Measurements from ENCODE around the gene CPN1.
"Not testable (repeated sequence)": the region's sequence is repeated elsewhere in the genome, so short reads cannot be mapped to it uniquely, and the experiment has no call there.

The CPN1 gene

GRCh38 chr10:100109670-100110069 lies 28.0 kb upstream of the CPN1 start:
- no peak overlapping the region for H3K4me2 ChIP-seq (ENCODE audit: low read length)
- no peak overlapping the region for H3K4me3 ChIP-seq (ENCODE audit: low read length)
- H3K4me1 ChIP-seq (ENCODE audit: control insufficient read depth, insufficient read depth, low read length), result no peaks in the 10 kb centered on the region
- peaks cover 21% of the 10 kb centered on the region for H3K27me3 ChIP-seq (ENCODE audit: control insufficient read depth, insufficient read depth, low read length)
- no peak overlapping the region for H3K9ac ChIP-seq (ENCODE audit: low read depth, low read length)
- H3K9me3 ChIP-seq (replicated peaks; ENCODE audit: low read length), result no peaks in the 10 kb centered on the region
- H3K36me3 ChIP-seq (ENCODE audit: insufficient read depth, low read length), result no peaks in the 10 kb centered on the region

DNA sequence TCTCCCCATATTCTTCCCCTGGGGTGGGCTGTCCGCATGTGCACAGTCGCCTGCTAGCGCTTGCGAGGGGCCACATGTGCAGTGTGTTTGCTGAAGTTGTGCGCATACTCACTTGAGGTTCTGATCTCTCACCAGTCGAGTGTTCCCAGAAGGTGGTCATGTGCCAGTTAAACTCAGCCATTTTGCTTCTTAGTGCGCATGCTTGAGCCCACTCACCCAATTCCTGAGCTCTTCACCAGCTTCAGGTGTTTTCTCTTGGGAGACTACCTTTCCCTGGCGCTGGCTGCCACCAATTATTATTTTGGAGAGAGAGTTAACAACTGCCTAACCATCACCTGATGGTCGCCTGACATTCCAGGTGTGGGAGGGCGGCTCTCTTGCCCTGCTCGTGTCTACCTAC lies 25.2 kb upstream of the CPN1 start:
- H3K9me3 ChIP-seq (replicated peaks; ENCODE audit: low read length), result no peaks in the 10 kb centered on the region
- H3K4me3 ChIP-seq (ENCODE audit: low read length), result no peak overlapping the region
- no peaks in the 10 kb centered on the region for H3K36me3 ChIP-seq (ENCODE audit: insufficient read depth, low read length)
- no peaks in the 10 kb centered on the region for H3K4me1 ChIP-seq (ENCODE audit: control insufficient read depth, insufficient read depth, low read length)
- H3K9ac ChIP-seq (ENCODE audit: low read depth, low read length), result no peak overlapping the region
- H3K27me3 ChIP-seq (ENCODE audit: control insufficient read depth, insufficient read depth, low read length), result peaks cover 19% of the 10 kb centered on the region
- no peak overlapping the region for H3K4me2 ChIP-seq (ENCODE audit: low read length)

- Histone ChIP-seq H3K4me3 (ENCODE audit: low read length) (no peak overlapping the region), H3K9me3 (replicated peaks; ENCODE audit: low read length) (no peaks in the 10 kb centered on the region), H3K9ac (ENCODE audit: low read depth, low read length) (no peak overlapping the region), H3K4me1 (ENCODE audit: control insufficient read depth, insufficient read depth, low read length) (peaks cover 11% of the 10 kb centered on the region), H3K4me2 (ENCODE audit: low read length) (no peak overlapping the region), H3K27me3 (ENCODE audit: control insufficient read depth, insufficient read depth, low read length) (peaks cover 24% of the 10 kb centered on the region), H3K36me3 (ENCODE audit: insufficient read depth, low read length) (no peaks in the 10 kb centered on the region)
Measured at GRCh38 chr10:100104300-100104699, 22.6 kb upstream of the CPN1 start.

- no peaks in the 10 kb centered on the region for H3K9me3 ChIP-seq (replicated peaks; ENCODE audit: low read length)
- H3K36me3 ChIP-seq (ENCODE audit: insufficient read depth, low read length), result no peaks in the 10 kb centered on the region
- peaks cover 11% of the 10 kb centered on the region for H3K4me1 ChIP-seq (ENCODE audit: control insufficient read depth, insufficient read depth, low read length)
- peaks cover 28% of the 10 kb centered on the region for H3K27me3 ChIP-seq (ENCODE audit: control insufficient read depth, insufficient read depth, low read length)
- H3K4me3 ChIP-seq (ENCODE audit: low read length), result no peak overlapping the region
- H3K4me2 ChIP-seq (ENCODE audit: low read length), result no peak overlapping the region
- no peak overlapping the region for H3K9ac ChIP-seq (ENCODE audit: low read depth, low read length)
Measured at GRCh38 chr10:100103581-100103980, 21.9 kb upstream of the CPN1 start.

DNA sequence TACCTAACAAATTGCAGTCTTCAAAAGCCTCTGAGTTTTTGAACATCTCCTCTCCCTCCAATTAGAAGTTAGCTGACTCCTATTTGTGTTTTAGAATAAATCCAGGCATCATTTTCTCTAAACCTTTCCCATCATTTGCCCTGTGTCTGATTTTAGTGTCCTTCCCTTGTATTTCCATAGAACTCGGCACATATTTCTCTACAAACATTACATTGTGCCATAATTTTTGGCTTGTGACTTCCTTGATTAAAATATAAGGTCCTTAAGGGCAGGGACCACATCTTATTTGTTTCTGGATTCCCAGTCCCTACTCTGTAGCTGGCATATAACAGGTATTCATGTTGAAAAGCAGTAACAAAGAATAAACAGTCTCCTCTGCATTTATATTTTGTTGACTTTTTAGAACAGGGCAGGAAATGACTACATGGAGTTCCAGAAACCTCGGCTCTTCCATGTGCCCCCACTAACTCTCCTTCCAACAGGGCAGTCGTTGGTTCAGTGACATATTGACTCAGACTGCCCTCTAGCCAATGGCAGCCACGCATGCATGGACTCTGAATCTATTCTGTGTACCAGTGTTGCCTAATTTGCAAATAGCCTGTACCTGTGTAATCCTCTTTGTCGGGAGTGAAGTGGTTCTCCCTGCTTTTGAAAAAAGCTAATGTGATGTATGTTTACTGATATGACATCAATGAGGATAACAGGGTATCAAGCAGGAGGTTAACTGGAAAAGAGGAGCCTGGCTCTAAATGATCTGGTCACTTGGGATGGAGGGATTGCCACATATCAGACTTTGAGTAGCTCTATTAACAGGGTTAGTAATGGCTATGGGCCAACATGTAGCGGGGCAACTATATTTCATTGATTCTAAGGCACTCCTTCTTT lies 19.8 kb upstream of the CPN1 start:
- no peak overlapping the region for H3K4me2 ChIP-seq (ENCODE audit: low read length)
- peaks cover 25% of the 10 kb centered on the region for H3K27me3 ChIP-seq (ENCODE audit: control insufficient read depth, insufficient read depth, low read length)
- H3K4me3 ChIP-seq (ENCODE audit: low read length), result no peak overlapping the region
- H3K9ac ChIP-seq (ENCODE audit: low read depth, low read length), result no peak overlapping the region
- no peaks in the 10 kb centered on the region for H3K9me3 ChIP-seq (replicated peaks; ENCODE audit: low read length)
- peaks cover 11% of the 10 kb centered on the region for H3K4me1 ChIP-seq (ENCODE audit: control insufficient read depth, insufficient read depth, low read length)
- H3K36me3 ChIP-seq (ENCODE audit: insufficient read depth, low read length), result no peaks in the 10 kb centered on the region

DNA sequence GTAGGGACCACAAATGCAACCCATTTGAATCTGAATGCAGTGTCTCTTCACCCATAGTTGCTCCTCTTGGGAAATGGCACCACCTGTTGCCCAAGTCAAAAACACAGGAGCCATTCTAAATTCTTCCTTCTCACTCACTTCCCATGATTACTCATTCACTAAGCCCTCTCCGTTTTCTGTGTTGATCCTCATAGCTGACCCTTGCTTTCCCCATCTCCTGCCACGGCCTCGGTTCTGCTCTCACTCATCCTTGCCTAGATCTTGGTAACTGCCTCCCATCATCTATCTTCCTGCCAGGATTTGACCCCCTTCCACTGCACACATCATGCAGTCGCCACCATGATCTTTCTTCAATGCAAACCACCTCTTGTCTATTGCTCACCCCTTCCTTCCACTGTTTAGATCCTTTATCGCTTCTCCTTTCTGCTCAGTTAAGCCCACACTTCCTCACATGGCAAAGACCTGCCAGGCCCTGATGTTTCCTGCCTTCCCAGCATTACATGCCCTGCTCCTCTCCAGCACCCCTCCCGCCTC lies 19.0 kb upstream of the CPN1 start:
- Histone ChIP-seq H3K9ac (ENCODE audit: low read depth, low read length) (no peak overlapping the region), H3K27me3 (ENCODE audit: control insufficient read depth, insufficient read depth, low read length) (peaks cover 24% of the 10 kb centered on the region), H3K4me2 (ENCODE audit: low read length) (no peak overlapping the region), H3K9me3 (replicated peaks; ENCODE audit: low read length) (no peaks in the 10 kb centered on the region), H3K4me1 (ENCODE audit: control insufficient read depth, insufficient read depth, low read length) (peaks cover 11% of the 10 kb centered on the region), H3K4me3 (ENCODE audit: low read length) (no peak overlapping the region), H3K36me3 (ENCODE audit: insufficient read depth, low read length) (no peaks in the 10 kb centered on the region)

DNA sequence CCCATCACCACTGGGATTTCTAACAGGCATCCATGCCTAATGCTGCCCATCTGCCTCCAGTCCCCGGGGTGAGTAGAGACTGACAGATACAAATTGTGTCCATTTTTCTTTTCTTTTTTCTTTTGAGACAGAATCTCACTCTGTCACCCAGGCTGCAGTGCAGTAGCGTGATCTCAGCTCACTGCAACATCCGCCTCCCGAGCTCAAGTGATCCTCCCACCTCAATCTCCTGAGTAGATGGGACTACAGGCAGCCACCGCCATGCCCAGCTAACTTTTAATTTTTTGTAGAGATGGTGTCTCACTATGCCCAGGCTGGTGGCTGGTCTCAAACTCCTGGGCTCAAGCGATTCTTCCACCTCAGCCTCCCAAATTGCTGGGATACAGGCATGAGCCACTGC lies 7.6 kb upstream of the CPN1 start:
- Histone ChIP-seq H3K4me3 (ENCODE audit: low read length) (no peak overlapping the region), H3K4me2 (ENCODE audit: low read length) (no peak overlapping the region), H3K27me3 (ENCODE audit: control insufficient read depth, insufficient read depth, low read length) (peaks cover 49% of the 10 kb centered on the region), H3K9me3 (replicated peaks; ENCODE audit: low read length) (no peaks in the 10 kb centered on the region), H3K36me3 (ENCODE audit: insufficient read depth, low read length) (no peaks in the 10 kb centered on the region), H3K4me1 (ENCODE audit: control insufficient read depth, insufficient read depth, low read length) (no peaks in the 10 kb centered on the region), H3K9ac (ENCODE audit: low read depth, low read length) (no peak overlapping the region)

DNA sequence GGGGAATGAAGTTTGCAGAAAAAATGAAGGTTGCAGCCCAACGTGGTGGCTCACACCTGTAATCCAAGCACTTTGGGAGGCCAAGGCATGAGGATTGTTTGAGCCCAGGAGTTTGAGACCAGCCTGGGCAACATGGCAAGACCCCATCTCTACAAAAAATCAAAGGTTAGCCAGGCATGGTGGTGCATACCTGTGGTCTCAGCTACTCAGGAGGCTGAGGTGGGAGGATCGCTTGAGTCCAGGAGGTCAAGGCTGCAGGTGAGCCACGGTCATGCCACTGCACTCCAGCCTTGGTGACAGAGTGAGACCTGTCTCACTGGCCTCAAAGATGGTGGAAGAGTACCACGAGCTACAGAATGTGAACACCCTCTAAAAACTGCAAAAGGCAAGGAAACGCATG lies 5.0 kb upstream of the CPN1 start:
- not testable (repeated sequence) for H3K36me3 ChIP-seq (ENCODE audit: insufficient read depth, low read length); H3K4me3 ChIP-seq (ENCODE audit: low read length); H3K9ac ChIP-seq (ENCODE audit: low read depth, low read length); H3K9me3 ChIP-seq (replicated peaks; ENCODE audit: low read length); H3K4me1 ChIP-seq (ENCODE audit: control insufficient read depth, insufficient read depth, low read length); H3K4me2 ChIP-seq (ENCODE audit: low read length)
- H3K27me3 ChIP-seq (ENCODE audit: control insufficient read depth, insufficient read depth, low read length), result peaks cover 57% of the 10 kb centered on the region

DNA sequence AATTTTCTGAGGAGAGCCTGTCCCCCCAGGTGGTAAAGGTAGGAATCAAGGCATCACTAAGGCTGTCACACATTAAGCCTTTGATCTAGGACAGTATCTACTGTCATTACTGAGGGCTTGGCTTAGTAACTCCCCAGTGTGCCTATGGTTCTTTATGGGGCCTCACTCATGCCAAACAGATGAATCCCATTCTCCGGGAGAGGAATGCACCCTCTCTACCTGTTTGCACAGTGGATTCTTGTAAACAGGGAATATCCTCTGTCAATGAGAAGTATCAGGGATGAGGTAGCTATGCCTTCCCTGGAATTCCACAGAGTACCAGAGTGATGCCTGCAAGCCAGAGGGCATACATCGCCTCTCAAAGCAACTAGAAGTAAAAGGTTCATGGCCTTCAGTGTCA lies 3.9 kb upstream of the CPN1 start:
- no peaks in the 10 kb centered on the region for H3K4me1 ChIP-seq (ENCODE audit: control insufficient read depth, insufficient read depth, low read length)
- H3K9ac ChIP-seq (ENCODE audit: low read depth, low read length), result no peak overlapping the region
- peaks cover 67% of the 10 kb centered on the region for H3K27me3 ChIP-seq (ENCODE audit: control insufficient read depth, insufficient read depth, low read length)
- H3K9me3 ChIP-seq (replicated peaks; ENCODE audit: low read length), result no peaks in the 10 kb centered on the region
- no peak overlapping the region for H3K4me3 ChIP-seq (ENCODE audit: low read length)
- no peak overlapping the region for H3K4me2 ChIP-seq (ENCODE audit: low read length)
- H3K36me3 ChIP-seq (ENCODE audit: insufficient read depth, low read length), result no peaks in the 10 kb centered on the region

DNA sequence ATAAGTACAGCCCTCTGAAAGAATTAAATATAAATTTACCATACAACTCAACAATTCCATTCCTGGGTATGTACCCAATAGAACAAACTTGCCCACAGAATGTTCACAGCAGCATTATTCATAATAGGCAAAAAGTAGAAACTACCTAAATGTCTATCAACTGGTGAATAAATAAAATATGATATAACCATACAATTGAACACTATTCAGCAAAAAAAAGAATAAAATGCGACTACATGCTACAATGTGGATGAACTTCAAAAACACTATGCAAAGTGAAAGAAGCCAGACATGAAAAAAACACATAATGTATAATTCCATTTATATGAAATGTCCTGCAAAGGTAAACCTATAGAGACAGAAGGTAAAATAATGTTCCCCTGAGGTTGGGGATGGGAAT lies 2.0 kb upstream of the CPN1 start:
- Histone ChIP-seq H3K4me3 (ENCODE audit: low read length) (no peak overlapping the region), H3K4me1 (ENCODE audit: control insufficient read depth, insufficient read depth, low read length) (no peaks in the 10 kb centered on the region), H3K36me3 (ENCODE audit: insufficient read depth, low read length) (no peaks in the 10 kb centered on the region), H3K9ac (ENCODE audit: low read depth, low read length) (no peak overlapping the region), H3K27me3 (ENCODE audit: control insufficient read depth, insufficient read depth, low read length) (peaks cover 66% of the 10 kb centered on the region), H3K9me3 (replicated peaks; ENCODE audit: low read length) (no peaks in the 10 kb centered on the region), H3K4me2 (ENCODE audit: low read length) (no peak overlapping the region)

GRCh38 chr10:100082276-100082675 lies 607 bp upstream of the CPN1 start:
- H3K4me2 ChIP-seq (ENCODE audit: low read length); H3K9me3 ChIP-seq (replicated peaks; ENCODE audit: low read length); H3K4me3 ChIP-seq (ENCODE audit: low read length); H3K36me3 ChIP-seq (ENCODE audit: insufficient read depth, low read length); H3K9ac ChIP-seq (ENCODE audit: low read depth, low read length); H3K4me1 ChIP-seq (ENCODE audit: control insufficient read depth, insufficient read depth, low read length): not testable (repeated sequence)
- peaks cover 57% of the 10 kb centered on the region for H3K27me3 ChIP-seq (ENCODE audit: control insufficient read depth, insufficient read depth, low read length)

- Histone ChIP-seq H3K27me3 (ENCODE audit: control insufficient read depth, insufficient read depth, low read length) (peaks cover 35% of the 10 kb centered on the region), H3K4me1 (ENCODE audit: control insufficient read depth, insufficient read depth, low read length) (no peaks in the 10 kb centered on the region), H3K4me3 (ENCODE audit: low read length) (no peak overlapping the region), H3K9ac (ENCODE audit: low read depth, low read length) (no peak overlapping the region), H3K9me3 (replicated peaks; ENCODE audit: low read length) (no peaks in the 10 kb centered on the region), H3K36me3 (ENCODE audit: insufficient read depth, low read length) (no peaks in the 10 kb centered on the region), H3K4me2 (ENCODE audit: low read length) (no peak overlapping the region)
Measured at GRCh38 chr10:100076750-100077149, 4.9 kb downstream of the CPN1 start.
